IMR-90 (cell line): ENCODE data around the gene EFEMP2. TPM values are rescaled to one million over a fixed set of nuclear protein-coding genes. Genes with fewer than 3 reads are reported as not detected.
"Not testable (repeated sequence)": the region's sequence is repeated elsewhere in the genome, so short reads cannot be mapped to it uniquely, and the experiment has no call there.

Source experiments
- ATAC-seq: fragments of 200-7000 bp; cut with Tn5 transposase; 2 replicates; pipeline ENCODE4 v1.9.1; 2020; ENCODE audit warnings: low read depth, mild to moderate bottlenecking, moderate library complexity
- BruUV-seq: library from RNA; stranded (reverse); fragments of 400-500 nt; replicated peaks from 2 replicates; lab custom pipeline; 2021; lab: Mats Ljungman, UMichigan
- CTCF ChIA-PET: fragments of 300-600 bp; formaldehyde crosslinking; extraction: SDS; loops from one replicate; lab custom pipeline; 2021; ENCODE audit warnings: antibody characterized with exemption; lab: Yijun Ruan, JAX
- POLR2A ChIA-PET: fragments of 300-600 bp; sonication (Branson Sonifier 250); formaldehyde crosslinking; loops from one replicate; lab custom pipeline; 2022; ENCODE audit warnings: antibody characterized with exemption; ENCODE audit not compliant: unreplicated experiment; lab: Charles Lee
- DNase-seq: peaks from one replicate; pipeline ENCODE4 v3.0.0; 2013
- H2AFZ ChIP-seq: replicated peaks from 2 replicates; pipeline ENCODE3; 2013; ENCODE audit warnings: low read length, mild to moderate bottlenecking; ENCODE audit not compliant: poor library complexity
- H2AK5ac ChIP-seq: 2 replicates; pipeline ENCODE4 v1.6.1; 2013; ENCODE audit warnings: low read depth, low read length, inconsistent platforms
- H2AK9ac ChIP-seq: replicated peaks from 2 replicates; pipeline ENCODE3; 2013; ENCODE audit warnings: mild to moderate bottlenecking, low read depth, low read length, moderate library complexity; ENCODE audit not compliant: poor library complexity
- H2BK120ac ChIP-seq: 2 replicates; pipeline ENCODE4 v1.6.1; 2013; ENCODE audit warnings: low read depth, low read length, inconsistent platforms
- H2BK15ac ChIP-seq: 3 replicates; pipeline ENCODE4 v1.6.1; 2013; ENCODE audit warnings: low read depth, low read length, inconsistent platforms
- H2BK20ac ChIP-seq: 2 replicates; pipeline ENCODE4 v1.6.1; 2013; ENCODE audit warnings: low read depth, mild to moderate bottlenecking, inconsistent platforms, low read length, moderate library complexity
- H2BK5ac ChIP-seq: 2 replicates; pipeline ENCODE4 v1.6.1; 2013; ENCODE audit warnings: mild to moderate bottlenecking, low read depth, low read length, inconsistent platforms; ENCODE audit not compliant: poor library complexity, severe bottlenecking
- H3K14ac ChIP-seq: replicated peaks from 2 replicates; pipeline ENCODE4 v1.6.1; 2013; ENCODE audit warnings: low read depth, low read length, inconsistent platforms
- H3K18ac ChIP-seq: 2 replicates; pipeline ENCODE4 v1.6.1; 2013; ENCODE audit warnings: low read depth, low read length, control low read depth
- H3K23ac ChIP-seq: 2 replicates; pipeline ENCODE4 v1.6.1; 2013; ENCODE audit warnings: low read depth, low read length, inconsistent platforms
- H3K27ac ChIP-seq: 2 replicates; pipeline ENCODE4 v1.5.1; 2013; ENCODE audit warnings: mild to moderate bottlenecking, control low read depth, low read length; ENCODE audit not compliant: insufficient read depth
- H3K27me3 ChIP-seq: 2 replicates; pipeline ENCODE4 v1.6.1; 2013; ENCODE audit warnings: low read length; ENCODE audit not compliant: control insufficient read depth, insufficient read depth
- H3K36me3 ChIP-seq: 2 replicates; pipeline ENCODE4 v1.6.1; 2013; ENCODE audit warnings: low read length, mixed read lengths; ENCODE audit not compliant: control insufficient read depth, insufficient read depth
- H3K4ac ChIP-seq: 2 replicates; pipeline ENCODE4 v1.6.1; 2013; ENCODE audit warnings: low read depth, low read length, inconsistent platforms
- H3K4me1 ChIP-seq: 2 replicates; pipeline ENCODE4 v1.6.1; 2013; ENCODE audit warnings: low read length, mixed read lengths; ENCODE audit not compliant: control insufficient read depth, insufficient read depth
- H3K4me2 ChIP-seq: 2 replicates; pipeline ENCODE4 v1.6.1; 2013; ENCODE audit warnings: low read depth, mild to moderate bottlenecking, control low read depth, low read length, moderate library complexity
- H3K4me3 ChIP-seq: 2 replicates; pipeline ENCODE4 v1.5.1; 2013; ENCODE audit warnings: low read depth, mild to moderate bottlenecking, control low read depth, low read length, moderate library complexity; ENCODE audit not compliant: insufficient read depth
- H3K56ac ChIP-seq: 2 replicates; pipeline ENCODE4 v1.6.1; 2013; ENCODE audit warnings: low read length, inconsistent platforms; ENCODE audit not compliant: insufficient read depth; ENCODE audit errors: extremely low read depth
- H3K79me1 ChIP-seq, 2 experiments: 2 replicates each; pipeline ENCODE4 v1.6.1; 2013; ENCODE audit warnings: low read length in 2 of 2, inconsistent platforms in 1 of 2, low read depth in 1 of 2
- H3K9ac ChIP-seq: 2 replicates; pipeline ENCODE4 v1.6.1; 2013; ENCODE audit warnings: low read depth, low read length, control low read depth
- H3K9me1 ChIP-seq: 2 replicates; pipeline ENCODE4 v1.6.1; 2013; ENCODE audit warnings: low read length, inconsistent platforms; ENCODE audit not compliant: insufficient read depth
- H3K9me3 ChIP-seq: 2 replicates; pipeline ENCODE4 v1.6.1; 2013; ENCODE audit warnings: low read length; ENCODE audit not compliant: control insufficient read depth, insufficient read depth
- H4K20me1 ChIP-seq: 2 replicates; pipeline ENCODE4 v1.6.1; 2013; ENCODE audit warnings: low read length, inconsistent platforms; ENCODE audit not compliant: insufficient read depth
- H4K5ac ChIP-seq: 2 replicates; pipeline ENCODE4 v1.6.1; 2013; ENCODE audit warnings: mild to moderate bottlenecking, low read depth, low read length, control low read depth
- H4K8ac ChIP-seq, 2 experiments: 2 replicates each; pipeline ENCODE4 v1.6.1; 2013; ENCODE audit warnings: low read depth in 2 of 2, low read length in 2 of 2, control low read depth in 1 of 2, inconsistent platforms in 1 of 2
- H4K91ac ChIP-seq: 2 replicates; pipeline ENCODE4 v1.6.1; 2013; ENCODE audit warnings: low read depth, low read length, inconsistent platforms; ENCODE audit not compliant: insufficient read depth
- dilution Hi-C: fragments of 300-500 bp; cut with HindIII; formaldehyde crosslinking; loops from one replicate; pipeline ENCODE4 v1.14.3; 2018; ENCODE audit warnings: low sequenced_read_pairs; ENCODE audit not compliant: unreplicated experiment
- in situ Hi-C: fragments of 300-500 bp; cut with MboI; formaldehyde crosslinking; loops from 3 replicates; pipeline ENCODE4 v1.14.3; 2019; ENCODE audit warnings: low sequenced_read_pairs, inconsistent platforms, mixed read lengths
- intact Hi-C: fragments of 100-400 bp; cut with micrococcal nuclease; formaldehyde crosslinking; loops from 2 replicates; pipeline ENCODE4 v1.10.0; 2022
- polyA plus RNA-seq, 3 experiments: library from polyadenylated mRNA; depleted of rRNA; stranded (reverse); fragments of >200 nt; gene quantifications; 2 replicates each; pipeline ENCODE4 v1.2.3, GENCODE V29; 2012; ENCODE audit warnings: low replicate concordance in 1 of 3
- total RNA-seq: library from RNA; depleted of rRNA; stranded (reverse); fragments of >200 nt; gene quantifications from 2 replicates; pipeline ENCODE4 v1.2.3, GENCODE V29; 2012

The EFEMP2 gene
- total and polyA plus RNA-seq, 2 of the 4 experiments (the other 2 are of a cell fraction): 62.7 to 431 TPM

GRCh38 chr11:65832231-65832630 lies 40.4 kb downstream of the EFEMP2 start:
- H2BK120ac ChIP-seq, POLR2A ChIA-PET, H3K4me3 ChIP-seq, H3K9ac ChIP-seq, H3K14ac ChIP-seq, H2AK9ac ChIP-seq, H2AFZ ChIP-seq, H2BK5ac ChIP-seq, H3K4me2 ChIP-seq, dilution Hi-C loops, H3K36me3 ChIP-seq, H4K5ac ChIP-seq, H2AK5ac ChIP-seq, in situ Hi-C loops, ATAC-seq, H3K23ac ChIP-seq, H3K4me1 ChIP-seq, intact Hi-C loops, BruUV-seq, H3K56ac ChIP-seq, H2BK15ac ChIP-seq, H3K27ac ChIP-seq, H4K20me1 ChIP-seq, H2BK20ac ChIP-seq, H3K18ac ChIP-seq, H3K9me3 ChIP-seq, H4K8ac ChIP-seq, H3K4ac ChIP-seq, DNase-seq, H4K91ac ChIP-seq: not testable (repeated sequence)
- peaks cover 21% of the 10 kb centered on the region for H3K9me1 ChIP-seq
- CTCF ChIA-PET: interaction anchor here (0.7 kb wide), 1 partner anchor 235 kb away, joined by 3 read pairs; no protein-coding TSS in a partner anchor
- H3K27me3 ChIP-seq: peaks cover 16% of the 10 kb centered on the region
- peaks cover 6 to 12% of the 10 kb centered on the region in 2 experiments; a peak in 2 of 4 replicates for H3K79me1 ChIP-seq
